Measurements from ENCODE around the gene ACOT2.
"Not testable (repeated sequence)": the region's sequence is repeated elsewhere in the genome, so short reads cannot be mapped to it uniquely, and the experiment has no call there.

The ACOT2 gene

GRCh38 chr14:73569185-73569958 is at the start of gene ACOT2:
Gene ACOT2 (plus strand): TSS chr14:73569213. CDS start chr14:73569241, 28 bp downstream.
- DNase-seq: peak; percentile 92

GRCh38 chr14:73521229-73521628 is 47.8 kb upstream of the ACOT2 start:
- no peak for DNase-seq

GRCh38 chr14:73524493-73524892 is 44.5 kb upstream of the ACOT2 start:
- no peak for DNase-seq

GRCh38 chr14:73526036-73526984 is 42.7 kb upstream of the ACOT2 start:
- peak; percentile 24 for DNase-seq

GRCh38 chr14:73529356-73529755 is 39.7 kb upstream of the ACOT2 start:
- DNase-seq: not testable (repeated sequence)

- DNase-seq: not testable (repeated sequence)
These were observed 37.0 kb upstream of the ACOT2 start for GRCh38 chr14:73531971-73532370.

GRCh38 chr14:73537244-73538045 is 31.6 kb upstream of the ACOT2 start:
- peak; percentile 52 for DNase-seq

- DNase-seq: peak; percentile 11
These were observed 30.0 kb upstream of the ACOT2 start for GRCh38 chr14:73539017-73539416.

GRCh38 chr14:73542961-73543360 is 26.1 kb upstream of the ACOT2 start:
- DNase-seq: not testable (repeated sequence)

GRCh38 chr14:73545353-73545752 is 23.7 kb upstream of the ACOT2 start:
- DNase-seq: not testable (repeated sequence)

GRCh38 chr14:73549097-73549496 is 19.9 kb upstream of the ACOT2 start:
- DNase-seq: not testable (repeated sequence)

- DNase-seq: not testable (repeated sequence)
These were observed 19.0 kb upstream of the ACOT2 start for GRCh38 chr14:73549889-73550524.

GRCh38 chr14:73553845-73554244 is 15.2 kb upstream of the ACOT2 start:
- no peak for DNase-seq

GRCh38 chr14:73557201-73557600 is 11.8 kb upstream of the ACOT2 start:
- DNase-seq: not testable (repeated sequence)

GRCh38 chr14:73558238-73558637 is 10.8 kb upstream of the ACOT2 start:
- not testable (repeated sequence) for DNase-seq

GRCh38 chr14:73562256-73562655 is 6.8 kb upstream of the ACOT2 start:
- DNase-seq: not testable (repeated sequence)

GRCh38 chr14:73562696-73563095 is 6.3 kb upstream of the ACOT2 start:
- not testable (repeated sequence) for DNase-seq

GRCh38 chr14:73566431-73566830 is 2.6 kb upstream of the ACOT2 start:
- DNase-seq: not testable (repeated sequence)

- not testable (repeated sequence) for DNase-seq
These were observed 2.1 kb upstream of the ACOT2 start for GRCh38 chr14:73566935-73567334.

- no peak for DNase-seq
These were observed 1.7 kb upstream of the ACOT2 start for GRCh38 chr14:73567358-73567757.

- peak; percentile 35 for DNase-seq
These were observed 795 bp upstream of the ACOT2 start for GRCh38 chr14:73567951-73568885.
